GM12801 (cell line): ENCODE measurements around the gene AFF4.

ENCODE experiments used
- TF ChIP-seq, protein P1 (sequence below): IDR thresholded peaks from one replicate; pipeline ENCODE4 v1.5.1; 2011; ENCODE audit warnings: control low read depth; ENCODE audit not compliant: insufficient read length; ENCODE audit errors: extremely low read depth

Gene AFF4

GRCh38 chr5:132865668-132866341 is 97.6 kb downstream of the AFF4 start:
- TF ChIP-seq, protein P1, sequence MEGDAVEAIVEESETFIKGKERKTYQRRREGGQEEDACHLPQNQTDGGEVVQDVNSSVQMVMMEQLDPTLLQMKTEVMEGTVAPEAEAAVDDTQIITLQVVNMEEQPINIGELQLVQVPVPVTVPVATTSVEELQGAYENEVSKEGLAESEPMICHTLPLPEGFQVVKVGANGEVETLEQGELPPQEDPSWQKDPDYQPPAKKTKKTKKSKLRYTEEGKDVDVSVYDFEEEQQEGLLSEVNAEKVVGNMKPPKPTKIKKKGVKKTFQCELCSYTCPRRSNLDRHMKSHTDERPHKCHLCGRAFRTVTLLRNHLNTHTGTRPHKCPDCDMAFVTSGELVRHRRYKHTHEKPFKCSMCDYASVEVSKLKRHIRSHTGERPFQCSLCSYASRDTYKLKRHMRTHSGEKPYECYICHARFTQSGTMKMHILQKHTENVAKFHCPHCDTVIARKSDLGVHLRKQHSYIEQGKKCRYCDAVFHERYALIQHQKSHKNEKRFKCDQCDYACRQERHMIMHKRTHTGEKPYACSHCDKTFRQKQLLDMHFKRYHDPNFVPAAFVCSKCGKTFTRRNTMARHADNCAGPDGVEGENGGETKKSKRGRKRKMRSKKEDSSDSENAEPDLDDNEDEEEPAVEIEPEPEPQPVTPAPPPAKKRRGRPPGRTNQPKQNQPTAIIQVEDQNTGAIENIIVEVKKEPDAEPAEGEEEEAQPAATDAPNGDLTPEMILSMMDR = no peak

GRCh38 chr5:132860742-132861141 is 102.7 kb downstream of the AFF4 start:
- TF ChIP-seq, protein P1 = no peak

DNA sequence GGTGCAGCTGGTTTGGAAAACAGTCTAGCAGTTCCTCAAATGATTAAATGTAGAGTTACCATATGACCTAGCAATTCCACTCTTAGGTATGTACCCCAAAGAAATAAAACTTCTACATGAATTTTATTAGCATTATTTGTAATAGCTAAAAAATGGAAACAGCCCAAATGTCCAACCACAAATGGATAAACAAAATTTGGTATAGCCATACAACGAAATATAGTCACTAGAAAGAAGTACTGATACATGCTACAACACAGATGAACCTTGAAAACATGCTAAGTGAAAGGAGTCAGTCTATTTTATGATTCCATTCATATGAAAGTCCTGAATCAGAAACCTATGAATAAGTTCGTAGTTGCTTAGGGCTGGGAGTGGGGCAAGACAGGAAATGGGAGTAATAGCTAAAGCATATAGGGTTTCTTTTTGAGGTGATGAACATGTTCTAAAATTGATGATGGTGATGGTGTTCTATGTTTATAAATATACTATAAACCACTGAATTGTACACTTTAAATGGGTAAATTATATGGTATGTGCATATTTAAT is 103.5 kb downstream of the AFF4 start:
- TF ChIP-seq, protein P1 = no peak

DNA sequence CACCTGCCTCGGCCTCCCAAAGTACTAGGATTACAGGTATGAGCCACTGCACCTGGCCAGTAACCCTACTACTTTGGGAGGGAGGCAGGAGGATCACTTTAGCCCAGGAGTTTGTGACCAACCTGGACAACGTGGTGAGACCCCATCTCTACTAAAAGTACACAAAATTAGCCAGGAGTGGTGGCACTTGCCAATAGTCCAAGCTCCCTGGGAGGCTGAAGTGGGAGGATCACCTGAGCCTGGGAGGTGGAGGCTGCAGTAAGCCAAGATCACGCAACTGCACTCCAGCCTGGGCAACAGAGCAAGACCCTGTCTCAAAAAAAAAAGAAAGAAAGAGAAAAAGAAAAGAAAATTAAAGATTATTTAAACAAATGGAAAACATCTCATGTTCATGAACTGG is 107.4 kb downstream of the AFF4 start:
- TF ChIP-seq, protein P1 = no peak

- TF ChIP-seq, protein P1 = no peak
Measured at GRCh38 chr5:132854301-132854700, 109.1 kb downstream of the AFF4 start.

DNA sequence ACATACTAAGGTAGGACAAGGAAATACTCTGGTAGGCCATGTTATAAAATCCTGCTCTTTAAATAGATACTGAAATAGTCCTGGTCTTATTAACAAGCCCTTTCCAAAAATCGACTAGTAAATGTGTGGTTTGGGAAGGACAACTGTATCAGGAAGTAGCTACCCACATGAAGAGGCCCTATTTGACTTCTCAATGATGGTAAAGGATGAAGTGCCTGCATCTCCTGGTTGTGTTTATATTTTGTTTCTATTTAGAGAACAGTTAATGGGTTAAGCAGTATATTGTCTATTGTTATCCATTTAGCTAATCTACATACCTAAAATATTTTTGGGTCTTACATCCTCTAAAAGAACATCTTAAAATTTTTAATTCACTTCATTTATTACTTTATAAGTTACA is 109.6 kb downstream of the AFF4 start:
- TF ChIP-seq, protein P1 = no peak

DNA sequence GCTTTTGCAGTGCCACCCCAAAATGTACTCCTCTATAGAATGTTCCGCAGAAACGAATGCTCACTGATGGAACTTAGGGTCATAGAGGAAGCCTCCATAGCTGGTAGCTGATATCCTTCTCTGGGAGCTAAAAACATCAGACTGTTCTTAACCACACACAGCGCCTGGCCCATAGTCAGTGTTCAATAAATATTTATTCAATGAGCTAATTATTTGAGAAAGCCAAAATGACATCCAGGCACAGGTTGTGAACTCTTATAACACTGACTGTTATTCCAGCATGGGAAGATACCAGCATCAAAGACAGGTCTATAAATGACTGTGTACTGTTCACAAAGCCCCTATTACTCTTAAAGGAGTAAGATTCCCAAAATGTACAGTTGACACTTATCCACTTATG is 110.1 kb downstream of the AFF4 start:
- TF ChIP-seq, protein P1 = no peak
